KBM-7 (cell line): ENCODE measurements around the gene JAZF1.
A peak's percentile ranks its signal among the peaks of the same experiment; 100 is the strongest.

ENCODE experiments used
- DNase-seq: peaks from one replicate; pipeline ENCODE4 v3.0.0-alpha.2; 2015
- in situ Hi-C: fragments of 300-500 bp; cut with MboI; formaldehyde crosslinking; loops from 2 replicates; pipeline ENCODE4 v1.14.3; 2020; ENCODE audit warnings: low sequenced_read_pairs, low pct_unique_long_range_greater_than_20kb, mixed read lengths

Gene JAZF1

GRCh38 chr7:28180364-28181147 lies at the start of gene JAZF1:
TSS of gene JAZF1 (minus strand) at chr7:28180795.
- in situ Hi-C loops, result no loop called here
- DNase-seq, result peak; percentile 24

DNA sequence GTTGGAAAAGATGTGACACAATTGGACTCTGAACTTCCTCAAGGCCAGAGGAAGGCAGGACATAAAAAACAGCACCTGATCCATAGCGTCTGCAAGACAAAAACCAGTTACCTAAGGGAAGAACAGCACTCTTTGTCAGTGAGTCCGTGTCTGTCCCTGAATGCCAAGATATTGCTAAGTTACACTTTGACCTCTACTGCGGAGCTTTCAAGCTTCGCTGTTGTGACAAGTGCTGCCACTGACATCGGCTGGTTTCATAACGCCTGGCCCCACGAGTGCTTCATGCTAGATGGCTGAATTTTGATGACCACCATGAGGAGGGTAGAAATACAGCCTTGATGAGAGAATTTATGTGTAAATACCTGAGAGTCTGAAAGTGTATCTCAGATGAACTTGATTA lies 49.7 kb upstream of the JAZF1 start:
- in situ Hi-C loops, result no loop called here
- no peak for DNase-seq

DNA sequence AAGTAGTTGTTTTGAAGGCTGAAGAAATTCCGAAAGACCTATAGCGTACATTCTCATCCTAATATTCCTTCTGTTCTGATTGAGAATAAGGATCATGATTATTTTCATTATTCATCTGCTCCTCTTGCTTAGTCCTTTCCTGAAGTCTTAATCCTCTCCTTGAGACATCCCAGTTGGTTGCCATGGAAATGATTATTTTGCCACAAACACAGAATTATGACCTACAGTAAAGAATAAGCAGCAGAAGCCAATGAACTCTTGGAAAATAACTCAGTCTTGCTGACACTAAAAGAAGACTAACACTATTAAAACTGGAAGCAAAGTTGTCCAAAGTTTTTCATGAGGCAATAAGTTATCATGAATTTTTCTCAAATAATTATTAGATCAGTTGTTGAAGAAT lies 47.8 kb upstream of the JAZF1 start:
- in situ Hi-C loops, result no loop called here
- no peak for DNase-seq

- in situ Hi-C loops, result no loop called here
- no peak for DNase-seq
Measured at GRCh38 chr7:28226003-28226402, 45.4 kb upstream of the JAZF1 start.

DNA sequence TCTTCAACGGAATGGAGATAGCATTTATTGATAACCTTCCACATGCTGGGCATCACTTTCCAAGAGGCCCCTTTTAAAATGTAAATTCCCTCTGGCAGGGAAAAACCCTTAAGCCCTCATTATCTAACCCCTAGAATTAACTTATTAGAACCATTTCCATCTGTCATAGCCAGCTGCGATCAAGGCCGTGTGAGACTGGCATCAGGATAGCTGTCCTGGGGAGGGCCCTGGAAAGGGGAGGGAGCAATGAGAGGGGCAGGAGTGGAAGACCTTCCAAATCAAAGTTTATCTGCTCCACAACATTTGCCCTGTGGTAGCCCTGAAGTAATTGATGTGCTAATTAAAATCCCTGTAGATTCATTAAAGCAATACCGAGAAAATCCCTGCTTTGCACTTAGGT lies 45.0 kb upstream of the JAZF1 start:
- no peak for DNase-seq
- in situ Hi-C loops, result no loop called here

GRCh38 chr7:28224675-28225074 lies 44.1 kb upstream of the JAZF1 start:
- in situ Hi-C loops, result no loop called here
- DNase-seq, result no peak

DNA sequence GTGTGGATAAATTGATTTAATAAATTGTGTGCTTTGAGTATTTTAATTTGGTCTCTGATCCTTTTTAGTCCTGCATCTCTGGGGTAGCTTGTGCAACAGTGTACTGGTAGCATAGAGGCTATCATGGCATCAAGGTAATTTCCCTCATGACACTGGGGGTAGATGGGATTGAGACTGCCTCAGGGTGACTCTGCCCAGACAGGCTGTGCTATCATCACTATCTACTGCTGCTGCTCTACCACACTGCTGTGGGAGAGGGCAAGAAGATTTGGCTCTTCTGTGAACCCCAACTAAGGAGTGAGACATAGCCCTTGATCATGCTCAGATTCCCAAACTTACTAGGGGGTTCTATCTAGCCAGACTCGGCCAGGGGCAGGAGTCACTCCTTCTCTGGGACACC lies 43.6 kb upstream of the JAZF1 start:
- DNase-seq, result no peak
- in situ Hi-C loops, result no loop called here

DNA sequence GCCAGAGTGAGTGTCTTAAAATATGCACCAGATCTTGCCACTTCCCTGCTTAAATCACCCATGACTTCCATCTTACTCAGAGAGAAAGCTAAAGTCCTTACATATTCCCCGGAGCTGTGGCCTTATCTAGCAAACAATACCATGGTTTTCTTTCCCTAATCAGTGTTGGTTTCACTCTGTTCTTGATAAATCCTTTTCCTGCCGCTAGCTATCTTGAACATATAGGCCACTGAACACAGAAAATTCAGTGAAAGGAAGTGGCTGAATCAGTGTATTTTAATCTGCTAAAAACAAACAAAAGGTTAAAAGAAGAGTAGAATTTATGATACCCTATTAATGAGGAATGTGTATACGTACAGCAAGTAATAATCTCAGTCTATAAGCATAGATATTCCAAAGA lies 42.0 kb upstream of the JAZF1 start:
- in situ Hi-C loops, result no loop called here
- no peak for DNase-seq

- in situ Hi-C loops, result no loop called here
- no peak for DNase-seq
Measured at GRCh38 chr7:28219793-28220192, 39.2 kb upstream of the JAZF1 start.

- in situ Hi-C loops, result no loop called here
- DNase-seq, result no peak
Measured at GRCh38 chr7:28217143-28217542, 36.5 kb upstream of the JAZF1 start.

GRCh38 chr7:28211006-28211405 lies 30.4 kb upstream of the JAZF1 start:
- no peak for DNase-seq
- in situ Hi-C loops, result no loop called here

DNA sequence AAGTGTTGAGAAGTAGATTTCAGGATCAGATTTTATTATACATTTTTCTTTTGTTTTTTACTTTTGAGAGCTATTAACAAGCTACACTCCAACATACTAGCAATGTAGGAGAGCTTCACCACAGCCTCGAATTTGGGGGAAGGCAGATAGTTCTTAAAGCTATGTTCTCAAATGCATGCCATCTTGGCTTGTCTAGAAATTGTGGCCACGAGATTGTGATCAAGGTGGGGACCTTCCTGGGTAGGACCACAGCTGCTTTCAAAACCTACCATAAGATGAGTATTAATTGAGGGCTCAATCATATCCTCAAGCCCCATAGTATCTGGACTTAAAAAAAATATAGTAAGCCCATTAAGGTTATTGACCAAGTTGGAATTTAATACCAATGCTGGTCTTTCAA lies 27.9 kb upstream of the JAZF1 start:
- in situ Hi-C loops, result no loop called here
- DNase-seq, result no peak

DNA sequence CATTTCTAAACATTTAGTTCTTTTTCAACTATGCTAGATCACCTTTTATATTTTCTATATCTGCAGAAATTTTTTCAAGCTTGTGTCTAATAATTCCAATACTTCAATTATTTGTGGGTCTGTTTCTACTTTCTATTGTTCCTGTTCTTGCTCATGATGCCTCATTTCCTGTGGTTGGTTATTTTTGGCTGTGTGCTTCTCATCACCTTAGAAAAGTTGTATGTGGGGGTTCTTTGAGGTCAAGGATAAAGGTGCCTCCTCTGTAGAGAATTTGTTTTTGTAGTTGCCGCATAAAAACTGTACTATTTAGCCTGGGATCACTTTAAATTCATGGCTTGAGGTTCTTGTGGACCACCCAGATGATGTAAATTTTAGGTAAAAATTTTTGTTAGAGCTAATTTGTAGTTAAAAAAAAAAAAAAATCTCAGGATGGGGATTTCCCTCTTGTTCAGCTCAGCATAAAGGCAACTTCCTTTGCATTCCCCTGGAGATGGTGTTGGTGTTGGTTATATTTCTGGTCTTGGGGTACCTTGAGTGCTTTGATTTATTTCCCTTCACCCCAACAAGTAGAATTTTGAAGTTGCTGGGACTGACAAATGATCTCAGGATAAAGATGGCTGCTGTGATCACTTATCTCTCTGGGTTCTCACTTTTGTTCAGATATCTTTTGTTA lies 27.0 kb upstream of the JAZF1 start:
- DNase-seq, result peak; percentile 9
- in situ Hi-C loops, result no loop called here

- DNase-seq, result no peak
- in situ Hi-C loops, result no loop called here
Measured at GRCh38 chr7:28205506-28205905, 24.9 kb upstream of the JAZF1 start.

- DNase-seq, result no peak
- in situ Hi-C loops, result no loop called here
Measured at GRCh38 chr7:28203508-28204240, 23.1 kb upstream of the JAZF1 start.

DNA sequence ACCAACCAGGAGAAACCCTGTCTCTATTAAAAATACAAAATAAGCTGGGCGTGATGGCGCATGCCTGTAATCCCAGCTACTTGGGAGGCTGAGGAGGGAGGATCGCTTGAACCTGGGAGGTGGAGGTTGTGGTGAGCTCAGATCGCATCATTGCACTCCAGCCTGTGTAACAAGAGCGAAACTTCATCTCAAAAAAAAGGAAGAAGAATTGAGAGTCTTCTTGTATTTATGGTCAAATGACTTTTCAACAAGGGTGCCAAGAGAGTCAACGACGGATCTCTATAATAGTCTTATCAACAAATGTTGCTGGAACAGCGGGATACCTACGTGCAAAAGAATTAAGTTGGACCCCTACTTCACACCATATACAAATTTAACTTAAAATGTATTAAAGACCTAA lies 21.6 kb upstream of the JAZF1 start:
- DNase-seq, result no peak
- in situ Hi-C loops, result no loop called here

DNA sequence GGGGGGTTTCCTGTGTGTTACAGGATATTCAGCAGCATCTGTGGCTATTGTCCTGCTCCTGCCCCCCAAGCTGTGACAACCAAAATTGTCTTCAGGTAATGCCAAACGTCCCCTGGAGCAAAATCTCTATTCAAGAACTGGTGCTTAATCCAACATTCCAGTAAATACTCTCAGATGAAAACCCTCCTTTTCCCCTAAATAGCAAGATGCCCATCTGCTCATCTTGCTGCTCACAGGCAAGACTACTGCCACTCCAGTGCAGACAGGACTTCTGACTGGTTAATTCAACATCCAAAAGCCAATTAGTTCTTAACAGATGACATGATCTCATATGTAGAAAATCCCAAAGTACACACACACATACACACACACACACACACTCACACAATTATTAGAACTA lies 20.5 kb upstream of the JAZF1 start:
- in situ Hi-C loops, result no loop called here
- no peak for DNase-seq

DNA sequence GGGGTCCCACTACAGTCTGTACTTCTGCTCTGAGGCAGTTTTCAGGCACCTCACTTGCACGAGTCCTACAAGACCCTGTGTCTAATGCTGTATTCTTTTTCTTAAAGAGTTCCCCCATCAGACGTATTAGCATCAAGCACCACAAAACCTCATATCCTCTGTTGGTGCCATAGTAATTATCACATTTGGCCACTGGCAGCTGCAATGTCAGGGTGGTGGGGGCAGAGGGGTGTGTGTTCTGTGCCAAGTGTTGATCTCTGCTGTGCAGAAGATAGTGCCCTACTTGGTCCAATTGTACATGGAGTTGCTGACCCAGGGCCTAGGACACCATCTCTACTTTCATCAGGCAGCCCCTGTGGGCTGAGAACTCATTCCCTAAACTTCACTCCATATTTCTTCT lies 20.0 kb upstream of the JAZF1 start:
- no peak for DNase-seq

GRCh38 chr7:28199021-28199510 lies 18.5 kb upstream of the JAZF1 start:
- no peak for DNase-seq
- in situ Hi-C loops, result no loop called here

More for the DNA sequence above, 20.0 kb upstream of the JAZF1 start:
- in situ Hi-C loops, result no loop called here
